ENCODE results near the gene LAMC2. TPM values are rescaled to one million over a fixed set of nuclear protein-coding genes. Genes with fewer than 3 reads are reported as not detected.
"Not testable (repeated sequence)": the region's sequence is repeated elsewhere in the genome, so short reads cannot be mapped to it uniquely, and the experiment has no call there.

Gene LAMC2
- total and polyA plus RNA-seq, 8 donors, result 38.1 to 104 (median 46.6) TPM

DNA sequence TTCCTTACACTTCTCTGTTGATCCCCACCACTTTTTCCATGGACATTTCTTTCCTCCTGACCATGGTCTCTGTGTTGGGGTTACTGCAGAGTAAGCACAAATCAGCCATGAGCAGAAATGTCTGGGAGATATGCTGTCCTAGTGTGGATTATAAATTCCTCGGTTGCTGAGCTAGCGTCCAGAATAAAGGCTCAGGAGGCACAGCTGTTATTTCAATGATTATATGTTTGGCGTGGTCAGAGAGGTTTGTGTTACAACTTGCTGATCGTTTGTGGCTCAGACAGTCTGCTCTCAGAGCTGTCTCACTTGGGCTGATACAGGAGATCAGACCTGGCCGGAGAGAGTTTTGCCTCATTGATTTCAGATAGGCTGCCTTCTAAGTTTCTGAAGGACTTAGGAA lies 37.5 kb upstream of the LAMC2 start:
- Histone ChIP-seq H3K36me3 (peaks cover 0 to 4% of the 10 kb centered on the region in 2 donors), H3K4me3 (no peak overlapping the region), H3K27me3 (no peaks in the 10 kb centered on the region), H3K27ac (no peak overlapping the region), H3K9me3 (no peaks in the 10 kb centered on the region), H3K4me1 (no peaks in the 10 kb centered on the region)
- peak; percentile 27 for ATAC-seq
- DNase-seq, result no peak
- TF ChIP-seq, protein P1, sequence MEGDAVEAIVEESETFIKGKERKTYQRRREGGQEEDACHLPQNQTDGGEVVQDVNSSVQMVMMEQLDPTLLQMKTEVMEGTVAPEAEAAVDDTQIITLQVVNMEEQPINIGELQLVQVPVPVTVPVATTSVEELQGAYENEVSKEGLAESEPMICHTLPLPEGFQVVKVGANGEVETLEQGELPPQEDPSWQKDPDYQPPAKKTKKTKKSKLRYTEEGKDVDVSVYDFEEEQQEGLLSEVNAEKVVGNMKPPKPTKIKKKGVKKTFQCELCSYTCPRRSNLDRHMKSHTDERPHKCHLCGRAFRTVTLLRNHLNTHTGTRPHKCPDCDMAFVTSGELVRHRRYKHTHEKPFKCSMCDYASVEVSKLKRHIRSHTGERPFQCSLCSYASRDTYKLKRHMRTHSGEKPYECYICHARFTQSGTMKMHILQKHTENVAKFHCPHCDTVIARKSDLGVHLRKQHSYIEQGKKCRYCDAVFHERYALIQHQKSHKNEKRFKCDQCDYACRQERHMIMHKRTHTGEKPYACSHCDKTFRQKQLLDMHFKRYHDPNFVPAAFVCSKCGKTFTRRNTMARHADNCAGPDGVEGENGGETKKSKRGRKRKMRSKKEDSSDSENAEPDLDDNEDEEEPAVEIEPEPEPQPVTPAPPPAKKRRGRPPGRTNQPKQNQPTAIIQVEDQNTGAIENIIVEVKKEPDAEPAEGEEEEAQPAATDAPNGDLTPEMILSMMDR (IDR thresholded peaks at IDR 0.05), result no peak
- intact Hi-C loops (cut with DNase I), result no loop called here

DNA sequence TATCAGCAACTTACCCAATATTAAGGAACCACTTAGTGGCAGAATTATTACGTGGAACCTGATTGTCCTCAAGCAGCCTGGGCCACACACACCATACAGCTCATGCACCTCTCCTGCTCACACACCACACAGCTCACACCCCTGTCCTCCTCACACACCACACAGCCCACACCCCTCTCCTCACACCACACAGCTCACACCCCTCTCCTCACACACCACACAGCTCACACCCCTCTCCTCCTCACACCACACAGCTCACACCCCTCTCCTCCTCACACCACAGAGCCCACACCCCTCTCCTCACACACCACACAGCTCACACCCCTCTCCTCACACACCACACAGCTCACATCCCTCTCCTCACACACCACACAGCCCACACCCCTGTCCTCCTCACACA lies 36.8 kb upstream of the LAMC2 start:
- Histone ChIP-seq H3K9me3 (no peaks in the 10 kb centered on the region), H3K4me3 (no peak overlapping the region), H3K36me3 (peaks cover 0 to 4% of the 10 kb centered on the region in 2 donors), H3K27ac (no peak overlapping the region), H3K27me3 (no peaks in the 10 kb centered on the region), H3K4me1 (no peaks in the 10 kb centered on the region)
- DNase-seq (no peak), ATAC-seq (no peak)
- TF ChIP-seq, protein P1 (IDR thresholded peaks at IDR 0.05), result no peak
- intact Hi-C loops (cut with DNase I), result no loop called here

DNA sequence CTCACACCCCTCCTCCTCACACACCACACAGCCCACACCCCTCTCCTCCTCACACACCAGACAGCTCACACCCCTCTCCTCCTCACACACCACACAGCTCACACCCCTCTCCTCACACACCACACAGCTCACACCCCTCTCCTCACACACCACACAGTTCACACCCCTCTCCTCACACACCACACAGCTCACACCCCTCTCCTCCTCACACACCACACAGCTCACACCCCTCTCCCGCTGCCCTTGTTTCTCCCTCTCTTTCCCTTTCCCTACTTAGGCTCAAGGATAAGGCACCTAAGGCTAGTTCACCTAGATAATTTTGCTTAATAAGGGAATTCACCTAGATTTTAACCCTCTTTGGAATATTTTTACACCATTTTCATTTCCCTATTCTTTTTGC lies 36.0 kb upstream of the LAMC2 start:
- ATAC-seq, result not testable (repeated sequence)

DNA sequence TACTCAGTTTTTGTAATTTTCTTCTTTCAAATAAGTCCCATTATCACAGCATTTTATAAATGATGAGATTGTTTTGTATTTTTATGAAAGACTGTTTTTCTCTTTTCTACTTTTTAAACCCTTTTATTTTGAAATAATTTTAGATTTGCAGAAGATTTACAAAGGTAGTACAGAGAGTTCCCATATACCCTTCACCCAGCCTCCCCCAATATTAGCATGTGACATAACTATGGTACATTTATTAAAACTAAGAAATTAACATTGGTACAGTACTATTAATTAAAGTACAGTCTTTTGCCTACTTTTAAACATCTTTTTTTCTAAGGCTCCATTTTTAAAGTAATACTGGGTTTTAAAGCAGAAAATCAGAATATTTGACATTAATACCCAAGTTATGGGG lies 35.6 kb upstream of the LAMC2 start:
- no peaks in the 10 kb centered on the region for H3K9me3 ChIP-seq
- H3K36me3 ChIP-seq, result no peaks in the 10 kb centered on the region
- TF ChIP-seq, protein P1 (IDR thresholded peaks at IDR 0.05), result no peak
- H3K4me1 ChIP-seq, result no peaks in the 10 kb centered on the region
- H3K27me3 ChIP-seq, result no peaks in the 10 kb centered on the region
- H3K4me3 ChIP-seq, result no peak overlapping the region
- intact Hi-C loops (cut with DNase I), result no loop called here
- no peak for ATAC-seq
- H3K27ac ChIP-seq, result no peak overlapping the region
- DNase-seq, result no peak

More for the DNA sequence above, 36.0 kb upstream of the LAMC2 start:
- intact Hi-C loops (cut with DNase I); H3K27me3 ChIP-seq; H3K4me3 ChIP-seq; H3K27ac ChIP-seq; H3K36me3 ChIP-seq; DNase-seq; H3K4me1 ChIP-seq; H3K9me3 ChIP-seq: not testable (repeated sequence)

DNA sequence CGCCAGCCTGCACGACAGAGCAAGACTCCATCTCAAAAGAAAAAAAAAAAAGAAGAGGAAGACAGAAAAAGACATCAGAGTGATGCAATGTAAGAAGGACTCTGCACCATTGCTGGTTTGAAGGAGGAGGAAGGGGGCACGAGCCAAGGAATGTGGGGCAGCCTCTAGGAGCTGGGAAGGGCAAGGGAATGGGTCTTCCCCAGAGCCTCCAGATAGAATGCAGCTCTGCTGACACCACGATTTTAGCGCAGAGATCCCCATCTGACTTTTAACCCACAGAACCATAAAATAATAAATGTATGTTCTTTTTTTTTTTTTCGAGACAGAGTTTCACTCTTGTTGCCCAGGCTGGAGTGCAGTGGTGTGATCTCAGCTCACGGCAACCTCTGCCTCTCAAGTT lies 33.9 kb upstream of the LAMC2 start:
- H3K27me3 ChIP-seq, result no peaks in the 10 kb centered on the region
- H3K27ac ChIP-seq, result no peak overlapping the region
- no peaks in the 10 kb centered on the region for H3K4me1 ChIP-seq
- ATAC-seq (no peak), DNase-seq (no peak)
- TF ChIP-seq, protein P1 (IDR thresholded peaks at IDR 0.05), result no peak
- H3K9me3 ChIP-seq, result no peaks in the 10 kb centered on the region
- no peak overlapping the region for H3K4me3 ChIP-seq
- intact Hi-C loops (cut with DNase I), result no loop called here
- no peaks in the 10 kb centered on the region for H3K36me3 ChIP-seq

DNA sequence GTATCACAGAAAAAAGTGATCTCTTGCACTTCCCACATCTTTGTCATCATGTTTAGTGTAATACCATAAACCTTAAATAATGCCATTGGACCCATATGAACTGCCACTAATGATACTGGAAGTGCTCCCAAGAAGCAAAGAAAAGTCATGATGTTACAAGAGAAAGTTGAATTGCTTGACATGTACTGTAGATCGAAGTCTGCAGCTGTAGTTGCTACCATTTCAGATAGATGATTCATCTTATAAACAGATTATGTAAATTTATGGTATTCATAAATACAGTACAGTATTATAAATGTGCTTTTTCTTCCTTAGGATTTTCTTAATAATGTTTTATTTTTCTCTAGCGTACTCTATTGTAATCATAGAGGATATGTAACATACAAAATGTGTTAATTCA lies 30.1 kb upstream of the LAMC2 start:
- H3K27me3 ChIP-seq, result no peaks in the 10 kb centered on the region
- ATAC-seq, result no peak
- H3K4me3 ChIP-seq, result no peak overlapping the region
- no peak for DNase-seq
- no peaks in the 10 kb centered on the region for H3K36me3 ChIP-seq
- intact Hi-C loops (cut with DNase I), result no loop called here
- H3K27ac ChIP-seq, result no peak overlapping the region
- H3K9me3 ChIP-seq, result no peaks in the 10 kb centered on the region
- no peaks in the 10 kb centered on the region for H3K4me1 ChIP-seq
- TF ChIP-seq, protein P1 (IDR thresholded peaks at IDR 0.05), result no peak

All from left lung (tissue), 10 donors.